ENCODE results near the gene SLC22A31. TPM values are rescaled to one million over a fixed set of nuclear protein-coding genes. Genes with fewer than 3 reads are reported as not detected.

The SLC22A31 gene
- total RNA-seq, 4 donors from 2014 or later, result not detected

DNA sequence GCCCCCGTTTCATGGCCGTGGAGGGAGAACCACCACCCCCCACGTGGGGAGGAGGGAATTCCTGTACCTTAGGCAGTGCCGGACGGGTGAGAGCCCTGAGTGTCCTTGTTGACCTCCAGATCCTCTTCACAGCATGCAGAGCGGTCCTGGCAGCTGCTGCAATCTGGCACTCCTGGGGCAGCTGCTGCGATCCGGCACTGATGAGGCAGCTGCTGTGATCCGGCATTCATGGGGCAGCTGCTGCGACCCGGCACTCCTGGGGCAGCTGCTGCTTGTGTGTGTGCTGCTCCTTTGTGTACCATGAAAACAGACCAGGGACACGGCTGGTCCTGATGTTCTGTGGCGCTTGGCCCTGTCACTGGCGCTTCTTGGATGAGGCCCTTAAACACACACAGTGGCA lies 29.9 kb upstream of the SLC22A31 start:
- DNase-seq (ENCODE audit: low spot score), result no peak

DNA sequence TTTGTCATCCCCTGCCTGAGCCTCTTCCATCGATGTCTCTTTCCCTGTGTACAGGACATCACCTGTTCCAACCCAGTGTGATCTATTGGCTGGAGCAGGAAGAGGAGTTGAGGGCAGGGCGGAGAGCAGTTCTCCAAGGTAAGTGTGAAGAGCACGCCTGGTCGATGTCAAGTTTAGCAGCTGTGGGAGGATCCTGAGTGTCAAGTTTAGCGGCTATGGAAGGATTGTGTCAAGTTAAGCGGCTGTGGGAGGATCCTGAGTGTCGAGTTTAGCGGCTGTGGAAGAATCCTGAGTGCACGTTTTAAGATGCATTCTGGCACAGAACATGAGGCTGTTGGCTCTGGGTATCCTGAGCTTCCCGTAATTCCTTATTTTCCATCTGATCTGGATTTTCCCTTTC lies 24.3 kb upstream of the SLC22A31 start:
- no peak for DNase-seq (ENCODE audit: low spot score)
- no peak for ATAC-seq (ENCODE audit: low FRiP score)
- TF ChIP-seq, protein P1, sequence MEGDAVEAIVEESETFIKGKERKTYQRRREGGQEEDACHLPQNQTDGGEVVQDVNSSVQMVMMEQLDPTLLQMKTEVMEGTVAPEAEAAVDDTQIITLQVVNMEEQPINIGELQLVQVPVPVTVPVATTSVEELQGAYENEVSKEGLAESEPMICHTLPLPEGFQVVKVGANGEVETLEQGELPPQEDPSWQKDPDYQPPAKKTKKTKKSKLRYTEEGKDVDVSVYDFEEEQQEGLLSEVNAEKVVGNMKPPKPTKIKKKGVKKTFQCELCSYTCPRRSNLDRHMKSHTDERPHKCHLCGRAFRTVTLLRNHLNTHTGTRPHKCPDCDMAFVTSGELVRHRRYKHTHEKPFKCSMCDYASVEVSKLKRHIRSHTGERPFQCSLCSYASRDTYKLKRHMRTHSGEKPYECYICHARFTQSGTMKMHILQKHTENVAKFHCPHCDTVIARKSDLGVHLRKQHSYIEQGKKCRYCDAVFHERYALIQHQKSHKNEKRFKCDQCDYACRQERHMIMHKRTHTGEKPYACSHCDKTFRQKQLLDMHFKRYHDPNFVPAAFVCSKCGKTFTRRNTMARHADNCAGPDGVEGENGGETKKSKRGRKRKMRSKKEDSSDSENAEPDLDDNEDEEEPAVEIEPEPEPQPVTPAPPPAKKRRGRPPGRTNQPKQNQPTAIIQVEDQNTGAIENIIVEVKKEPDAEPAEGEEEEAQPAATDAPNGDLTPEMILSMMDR (IDR thresholded peaks at IDR 0.05), result no peak

More for the DNA sequence above, 29.9 kb upstream of the SLC22A31 start:
- TF ChIP-seq, protein P1 (IDR thresholded peaks at IDR 0.05), result no peak
- ATAC-seq (ENCODE audit: low FRiP score), result no peak

DNA sequence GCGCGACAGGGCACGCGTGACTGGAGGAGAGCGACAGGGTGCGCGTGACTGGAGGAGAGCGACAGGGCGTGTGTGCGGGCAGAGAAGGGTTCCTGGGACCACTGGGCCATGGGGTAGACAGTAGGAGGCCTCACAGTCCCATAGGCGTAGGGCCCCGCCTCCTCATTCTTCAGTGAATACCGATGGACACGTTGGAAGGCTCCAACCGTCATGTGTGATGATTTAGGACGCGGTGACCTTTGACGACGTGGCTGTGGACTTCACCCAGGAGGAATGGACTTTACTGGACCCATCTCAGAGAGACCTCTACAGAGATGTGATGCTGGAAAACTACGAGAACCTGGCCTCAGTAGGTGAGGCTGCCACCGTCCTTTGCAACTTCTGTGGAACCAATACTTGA lies 22.6 kb upstream of the SLC22A31 start:
- DNase-seq (ENCODE audit: low spot score) (no peak), ATAC-seq (ENCODE audit: low FRiP score) (no peak)
- TF ChIP-seq, protein P1 (IDR thresholded peaks at IDR 0.05), result no peak

GRCh38 chr16:89221604-89222003 lies 21.3 kb upstream of the SLC22A31 start:
- DNase-seq (ENCODE audit: low spot score) (no peak), ATAC-seq (ENCODE audit: low FRiP score) (no peak)
- TF ChIP-seq, protein P1 (IDR thresholded peaks at IDR 0.05), result no peak

DNA sequence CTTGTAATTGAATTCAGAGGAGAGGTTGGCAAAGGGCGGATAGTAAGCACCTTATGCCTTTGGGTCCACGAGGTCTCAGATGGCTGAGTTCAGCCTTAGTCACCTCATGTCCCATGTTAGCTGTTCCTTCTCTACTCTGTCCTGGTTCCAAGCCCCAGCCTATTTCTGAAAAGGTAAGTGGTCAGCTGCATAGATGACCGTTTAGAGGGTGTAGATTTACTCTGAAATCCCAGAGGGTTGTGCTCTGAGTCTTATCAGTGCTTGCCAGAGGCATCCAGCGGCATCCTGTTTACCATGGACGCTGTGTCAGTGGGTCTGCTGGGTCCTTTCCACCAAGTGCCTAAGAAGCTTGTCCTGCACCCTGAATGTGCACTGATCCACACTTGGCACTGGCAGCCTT lies 19.0 kb upstream of the SLC22A31 start:
- no peak for ATAC-seq (ENCODE audit: low FRiP score)
- no peak for DNase-seq (ENCODE audit: low spot score)
- TF ChIP-seq, protein P1 (IDR thresholded peaks at IDR 0.05), result no peak

DNA sequence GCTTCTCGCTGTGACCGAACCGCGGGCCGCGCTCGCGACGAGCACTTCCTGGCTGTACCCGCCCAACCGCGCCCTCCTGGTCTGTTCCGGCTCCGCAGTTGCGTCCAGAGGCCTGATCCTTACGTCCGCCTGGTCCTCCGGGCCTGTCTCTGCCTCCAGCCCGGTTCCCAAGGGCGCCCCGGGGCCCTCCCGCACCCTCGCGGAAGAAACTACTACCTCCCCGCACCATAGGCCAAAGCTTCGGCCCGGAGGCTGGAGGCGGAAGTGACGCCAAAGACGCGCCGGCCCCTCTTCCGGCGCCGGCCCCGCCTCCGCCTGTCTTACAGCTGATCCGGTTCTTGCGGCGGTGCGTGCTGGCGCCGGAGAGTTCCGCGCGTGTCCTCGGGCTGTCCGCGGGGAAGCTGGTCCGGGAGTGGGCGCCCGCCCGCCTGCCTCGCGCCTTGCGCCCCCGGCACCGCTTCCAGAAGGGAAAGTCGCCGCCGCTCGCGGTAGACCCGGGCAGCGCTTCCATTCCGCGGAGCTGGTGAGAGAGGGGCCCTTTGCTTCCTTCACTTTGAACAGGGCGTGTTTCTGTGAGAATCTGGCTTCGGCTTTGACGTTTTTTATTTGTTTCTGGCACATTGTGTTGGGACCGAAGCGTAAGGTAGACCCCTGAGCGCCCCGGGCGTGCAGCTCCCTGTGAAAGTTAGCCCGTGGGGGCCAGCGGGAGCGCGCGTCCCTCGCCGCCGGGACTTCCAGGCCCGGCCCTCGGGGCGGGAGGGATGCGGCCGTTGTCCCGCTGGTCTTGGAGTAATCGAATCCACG lies 17.3 kb upstream of the SLC22A31 start, which contains the start of gene ZNF778:
TSS of gene ZNF778 (plus strand) at position 316 of the 804 bp plus-strand sequence. CDS start 3,425 bp downstream, outside the sequence.
- peak; percentile 83 for ATAC-seq (ENCODE audit: low FRiP score)
- peak; percentile 38 for DNase-seq (ENCODE audit: low spot score)
- TF ChIP-seq, protein P1 (IDR thresholded peaks at IDR 0.05), result no peak

GRCh38 chr16:89217138-89217387 lies 16.7 kb upstream of the SLC22A31 start:
- TF ChIP-seq, protein P1 (IDR thresholded peaks at IDR 0.05), result no peak
- DNase-seq (ENCODE audit: low spot score), result no peak
- no peak for ATAC-seq (ENCODE audit: low FRiP score)
